CD14-positive monocyte (primary cell): ENCODE data around the gene RBM18. TPM values are rescaled to one million over a fixed set of nuclear protein-coding genes. Genes with fewer than 3 reads are reported as not detected.

ENCODE experiments used
- DNase-seq, 3 donors: peaks; one replicate each; pipeline ENCODE4 v3.0.0-alpha.2; 2011 to 2022
- H2AFZ ChIP-seq: 2 replicates; pipeline ENCODE4 v1.6.0; 2012; ENCODE audit warnings: mild to moderate bottlenecking, low read depth, low read length, inconsistent platforms; ENCODE audit not compliant: insufficient read depth, poor library complexity, severe bottlenecking
- H3K27ac ChIP-seq, 2 donors: 1 replicate in 1 of 2; 2 replicates in 1 of 2; pipeline ENCODE4 v1.5.1; 2012 to 2013; ENCODE audit warnings: low read length in 2 of 2, control low read depth in 1 of 2, inconsistent platforms in 1 of 2, low read depth in 1 of 2, mild to moderate bottlenecking in 1 of 2
- H3K27me3 ChIP-seq, 2 donors: one replicate each; pipeline versions ENCODE4 v1.6.0 to v1.6.1; 2011 to 2013; ENCODE audit warnings: low read length in 2 of 2; ENCODE audit not compliant: control insufficient read depth in 2 of 2, insufficient read depth in 2 of 2
- H3K36me3 ChIP-seq, 2 donors: replicated peaks in 1 of 2; 1 replicate in 1 of 2; 2 replicates in 1 of 2; pipeline versions ENCODE4 v1.5.1 to v1.6.1; 2012 to 2013; ENCODE audit warnings: low read length in 2 of 2, control low read depth in 1 of 2, inconsistent platforms in 1 of 2, mild to moderate bottlenecking in 1 of 2; ENCODE audit not compliant: insufficient read depth in 2 of 2, control insufficient read depth in 1 of 2
- H3K4me1 ChIP-seq, 2 donors: 1 replicate in 1 of 2; 2 replicates in 1 of 2; pipeline versions ENCODE4 v1.5.1 to v1.6.1; 2012 to 2013; ENCODE audit warnings: low read length in 2 of 2, control low read depth in 1 of 2, inconsistent platforms in 1 of 2, mild to moderate bottlenecking in 1 of 2, moderate library complexity in 1 of 2; ENCODE audit not compliant: insufficient read depth in 2 of 2, control insufficient read depth in 1 of 2
- H3K4me2 ChIP-seq: replicated peaks from 2 replicates; pipeline ENCODE3; 2012; ENCODE audit warnings: low read length, moderate library complexity, mild to moderate bottlenecking; ENCODE audit not compliant: poor library complexity, severe bottlenecking; ENCODE audit errors: extremely low read depth
- H3K4me3 ChIP-seq, 3 experiments: fragments of 200-600 bp in 1 of 3; sonication (generic) in 1 of 3; replicated peaks in 1 of 3; 1 replicate in 2 of 3; 2 replicates in 1 of 3; pipeline ENCODE4 v1.5.1; 2011 to 2013; ENCODE audit warnings: low read length in 3 of 3, mild to moderate bottlenecking in 3 of 3, control low read depth in 2 of 3, low read depth in 2 of 3, inconsistent platforms in 1 of 3, moderate library complexity in 1 of 3
- H3K79me2 ChIP-seq: 2 replicates; pipeline ENCODE4 v1.6.0; 2012; ENCODE audit warnings: mild to moderate bottlenecking, control low read depth, inconsistent platforms, low read length, moderate library complexity; ENCODE audit not compliant: insufficient read depth
- H3K9ac ChIP-seq: 2 replicates; pipeline ENCODE4 v1.6.0; 2017; ENCODE audit warnings: low read length, mild to moderate bottlenecking; ENCODE audit not compliant: insufficient read depth, poor library complexity, severe bottlenecking
- H3K9me3 ChIP-seq, 2 donors: replicated peaks in 1 of 2; 1 replicate in 1 of 2; 2 replicates in 1 of 2; pipeline versions ENCODE4 v1.5.1 to v1.6.1; 2012 to 2013; ENCODE audit warnings: low read length in 2 of 2, control low read depth in 1 of 2; ENCODE audit not compliant: control insufficient read depth in 1 of 2, insufficient read depth in 1 of 2
- H4K20me1 ChIP-seq: 2 replicates; pipeline ENCODE4 v1.6.0; 2012; ENCODE audit warnings: mild to moderate bottlenecking, low read length, control low read depth, moderate library complexity; ENCODE audit not compliant: insufficient read depth
- H3K27ac Mint-ChIP-seq, 7 donors: one replicate each; pipeline ENCODE4 v1.8.0; 2020; ENCODE audit warnings: mild to moderate bottlenecking in 7 of 7, mixed read lengths in 7 of 7, moderate library complexity in 6 of 7, inconsistent platforms in 2 of 7
- H3K27me3 Mint-ChIP-seq, 3 donors: one replicate each; pipeline ENCODE4 v1.8.0; 2021 to 2022; ENCODE audit warnings: low read depth in 3 of 3, mild to moderate bottlenecking in 3 of 3, mixed read lengths in 3 of 3, moderate library complexity in 3 of 3, inconsistent platforms in 1 of 3
- H3K36me3 Mint-ChIP-seq, 2 donors: one replicate each; pipeline ENCODE4 v1.8.0; 2020; ENCODE audit warnings: mixed read lengths in 2 of 2, inconsistent platforms in 1 of 2, mild to moderate bottlenecking in 1 of 2
- H3K4me1 Mint-ChIP-seq: one replicate; pipeline ENCODE4 v1.8.0; 2020; ENCODE audit warnings: mild to moderate bottlenecking, mixed read lengths
- H3K4me3 Mint-ChIP-seq, 2 donors: one replicate each; pipeline ENCODE4 v1.8.0; 2020; ENCODE audit warnings: mild to moderate bottlenecking in 2 of 2, mixed read lengths in 2 of 2, moderate library complexity in 1 of 2
- H3K9me3 Mint-ChIP-seq, 7 donors: one replicate each; pipeline ENCODE4 v1.8.0; 2020 to 2022; ENCODE audit warnings: mixed read lengths in 7 of 7, mild to moderate bottlenecking in 6 of 7, moderate library complexity in 6 of 7, inconsistent platforms in 2 of 7
- WGBS: methylation state at CpG from one replicate; pipeline ENCODE4 v1.1.5; 2013; ENCODE audit warnings: missing lambda C conversion rate; ENCODE audit not compliant: insufficient coverage; 5-methylcytosine and 5-hydroxymethylcytosine counted together
- intact Hi-C, 2 donors: fragments of 100-400 bp; cut with micrococcal nuclease; formaldehyde crosslinking; loops; one replicate each; pipeline versions ENCODE4 v1.15.0 to v1.15.1; 2023
- polyA plus RNA-seq, 3 donors: library from polyadenylated mRNA; depleted of rRNA in 1 of 3; unstranded in 2 of 3; stranded (reverse) in 1 of 3; fragments of 300-500 nt in 2 of 3; fragments of >200 nt in 1 of 3; fragmentation: Illumina TruSeq in 2 of 3; gene quantifications; 1 replicate in 2 of 3; 2 replicates in 1 of 3; pipeline ENCODE4 v1.2.3, GENCODE V29; 2012 to 2021
- TF ChIP-seq, protein P1 (sequence below): fragments of 200-600 bp; IDR thresholded peaks from one replicate; pipeline ENCODE4 v1.8.0; 2022; ENCODE audit warnings: antibody characterized with exemption, mild to moderate bottlenecking

RBM18 gene
- polyA plus RNA-seq, 3 donors, result 10.4 to 26.3 (median 25.3) TPM

DNA sequence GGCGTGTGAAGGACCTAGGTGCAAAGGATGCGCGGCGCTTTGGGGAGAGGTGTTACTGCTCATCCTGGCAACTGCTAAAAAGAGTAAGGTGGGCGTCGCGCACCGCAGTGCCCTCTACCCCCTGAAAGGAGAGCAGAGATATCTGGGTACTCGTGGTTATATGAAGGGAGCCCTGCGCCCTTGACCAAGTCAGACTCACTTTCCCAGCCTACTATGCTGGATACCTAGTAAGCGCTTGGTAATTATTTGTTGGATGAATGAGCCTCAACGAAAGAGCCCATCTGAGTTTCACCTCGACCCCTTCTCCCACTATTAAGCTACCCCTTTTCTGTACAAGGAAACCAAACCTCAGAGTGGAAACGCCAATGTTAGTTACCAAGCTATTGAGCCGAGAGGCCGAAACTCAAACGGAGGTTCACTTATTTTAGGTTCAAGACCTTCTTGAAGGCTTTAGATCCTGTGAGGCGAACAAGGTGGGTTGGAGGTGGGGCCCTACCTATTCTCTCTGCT, 43.9 kb downstream of the RBM18 start:
- H4K20me1 ChIP-seq, result no peaks in the 10 kb centered on the region
- peaks cover 11 to 13% of the 10 kb centered on the region in 2 donors for H3K4me1 ChIP-seq
- H3K36me3 Mint-ChIP-seq, result peaks cover 0 to 7% of the 10 kb centered on the region in 2 donors
- H3K9me3 Mint-ChIP-seq, result peaks cover 3 to 23% (median 13%) of the 10 kb centered on the region in 7 donors
- DNase-seq, result no peak
- H3K27me3 Mint-ChIP-seq, result peaks cover 76 to 88% (median 79%) of the 10 kb centered on the region in 3 donors
- H3K9me3 ChIP-seq, result peaks cover 0 to 36% of the 10 kb centered on the region in 2 donors
- H3K4me3 Mint-ChIP-seq, result peak overlapping the region in 1 of 2 donors; percentile 62
- no peak overlapping the region for H3K27ac Mint-ChIP-seq
- WGBS, result no CpG with 5 or more reads among the region's 18 CpGs
- H3K27me3 ChIP-seq, result peaks cover 49 to 77% of the 10 kb centered on the region in 2 donors
- TF ChIP-seq, protein P1, sequence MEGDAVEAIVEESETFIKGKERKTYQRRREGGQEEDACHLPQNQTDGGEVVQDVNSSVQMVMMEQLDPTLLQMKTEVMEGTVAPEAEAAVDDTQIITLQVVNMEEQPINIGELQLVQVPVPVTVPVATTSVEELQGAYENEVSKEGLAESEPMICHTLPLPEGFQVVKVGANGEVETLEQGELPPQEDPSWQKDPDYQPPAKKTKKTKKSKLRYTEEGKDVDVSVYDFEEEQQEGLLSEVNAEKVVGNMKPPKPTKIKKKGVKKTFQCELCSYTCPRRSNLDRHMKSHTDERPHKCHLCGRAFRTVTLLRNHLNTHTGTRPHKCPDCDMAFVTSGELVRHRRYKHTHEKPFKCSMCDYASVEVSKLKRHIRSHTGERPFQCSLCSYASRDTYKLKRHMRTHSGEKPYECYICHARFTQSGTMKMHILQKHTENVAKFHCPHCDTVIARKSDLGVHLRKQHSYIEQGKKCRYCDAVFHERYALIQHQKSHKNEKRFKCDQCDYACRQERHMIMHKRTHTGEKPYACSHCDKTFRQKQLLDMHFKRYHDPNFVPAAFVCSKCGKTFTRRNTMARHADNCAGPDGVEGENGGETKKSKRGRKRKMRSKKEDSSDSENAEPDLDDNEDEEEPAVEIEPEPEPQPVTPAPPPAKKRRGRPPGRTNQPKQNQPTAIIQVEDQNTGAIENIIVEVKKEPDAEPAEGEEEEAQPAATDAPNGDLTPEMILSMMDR, result no peak
- H3K79me2 ChIP-seq, result no peaks in the 10 kb centered on the region
- H3K27ac ChIP-seq, result no peak overlapping the region
- H3K9ac ChIP-seq, result no peak overlapping the region
- H3K4me3 ChIP-seq, result no peak overlapping the region
- no peak overlapping the region for H2AFZ ChIP-seq
- H3K36me3 ChIP-seq, result no peaks in the 10 kb centered on the region
- H3K4me1 Mint-ChIP-seq, result peaks cover 32% of the 10 kb centered on the region
- intact Hi-C loops, result no loop called here
- H3K4me2 ChIP-seq, result no peak overlapping the region

DNA sequence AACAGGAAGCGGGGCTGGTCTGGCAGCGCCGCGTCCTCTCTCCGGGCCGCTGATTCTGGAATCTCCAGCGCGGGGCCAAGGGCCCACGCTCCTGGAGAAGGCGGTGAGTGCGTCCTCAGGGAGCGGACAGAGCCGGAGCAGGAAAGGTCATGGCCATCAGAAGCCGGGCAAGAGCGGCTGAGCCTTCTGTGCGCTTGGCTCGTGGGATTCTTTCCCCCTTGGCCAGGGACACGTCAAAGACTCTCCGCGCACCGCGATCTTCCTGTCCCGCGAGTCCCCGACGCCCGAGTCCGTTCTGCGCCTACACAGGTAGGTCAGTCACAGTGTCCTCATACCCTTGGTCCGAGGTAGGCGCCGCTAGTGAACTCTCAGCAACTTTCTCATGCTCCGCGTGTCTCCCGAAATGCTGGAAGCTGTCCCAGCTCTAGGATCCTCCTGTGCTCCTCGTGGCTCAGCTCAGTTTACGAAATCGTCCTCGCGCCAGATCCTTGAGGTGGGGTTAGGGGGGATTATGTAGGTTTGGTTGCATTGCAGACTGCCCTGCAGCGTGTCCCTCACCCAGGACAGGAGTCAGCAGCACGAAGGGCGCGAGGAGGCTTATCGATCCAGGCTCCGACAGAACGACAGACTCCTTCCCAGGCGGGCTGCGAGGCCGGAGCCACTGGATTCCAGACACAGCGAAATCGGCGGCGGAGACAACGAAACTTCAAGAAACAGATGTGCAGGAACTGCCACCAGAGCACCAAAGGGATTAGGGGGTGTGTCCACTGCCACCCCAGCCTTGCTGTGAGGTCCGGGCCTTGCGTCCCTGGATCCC, 44.6 kb downstream of the RBM18 start:
- peaks cover 32% of the 10 kb centered on the region for H3K4me1 Mint-ChIP-seq
- peaks cover 54 to 83% of the 10 kb centered on the region in 2 donors for H3K27me3 ChIP-seq

More for the DNA sequence above, 44.6 kb downstream of the RBM18 start:
- peak overlapping the region; percentile 13 for H2AFZ ChIP-seq
- no peak overlapping the region for H3K4me3 ChIP-seq
- no peaks in the 10 kb centered on the region for H3K36me3 ChIP-seq
- H4K20me1 ChIP-seq, result no peaks in the 10 kb centered on the region
- WGBS, result 32% methylated on average over 53 of the region's 57 CpGs
- no peak overlapping the region for H3K27ac Mint-ChIP-seq
- no peak overlapping the region for H3K9ac ChIP-seq
- peaks cover 0 to 23% (median 10%) of the 10 kb centered on the region in 7 donors for H3K9me3 Mint-ChIP-seq
- H3K4me2 ChIP-seq, result peak overlapping the region; percentile 27
- peaks cover 81 to 90% (median 82%) of the 10 kb centered on the region in 3 donors for H3K27me3 Mint-ChIP-seq
- peaks cover 0 to 42% of the 10 kb centered on the region in 2 donors for H3K9me3 ChIP-seq
- intact Hi-C loops, result no loop called here
- no peak overlapping the region for H3K27ac ChIP-seq
- TF ChIP-seq, protein P1, result no peak
- H3K4me1 ChIP-seq, result peaks cover 11 to 13% of the 10 kb centered on the region in 2 donors
- no peak for DNase-seq
- no peaks in the 10 kb centered on the region for H3K79me2 ChIP-seq
- H3K36me3 Mint-ChIP-seq, result peaks cover 0 to 7% of the 10 kb centered on the region in 2 donors
- peak overlapping the region in 1 of 2 donors; percentile 62 for H3K4me3 Mint-ChIP-seq
